Jurkat, Clone E6-1 (cell line): ENCODE results near the gene CCDC86.

Experiments
- DNase-seq: peaks from one replicate; pipeline ENCODE4 v3.0.0-alpha.2; 2011; ENCODE audit warnings: low read depth, low spot score
- H3K4me3 ChIP-seq: 2 replicates; pipeline ENCODE4 v1.5.1; 2011; ENCODE audit warnings: mild to moderate bottlenecking, low read length, control low read depth, moderate library complexity

The CCDC86 gene

DNA sequence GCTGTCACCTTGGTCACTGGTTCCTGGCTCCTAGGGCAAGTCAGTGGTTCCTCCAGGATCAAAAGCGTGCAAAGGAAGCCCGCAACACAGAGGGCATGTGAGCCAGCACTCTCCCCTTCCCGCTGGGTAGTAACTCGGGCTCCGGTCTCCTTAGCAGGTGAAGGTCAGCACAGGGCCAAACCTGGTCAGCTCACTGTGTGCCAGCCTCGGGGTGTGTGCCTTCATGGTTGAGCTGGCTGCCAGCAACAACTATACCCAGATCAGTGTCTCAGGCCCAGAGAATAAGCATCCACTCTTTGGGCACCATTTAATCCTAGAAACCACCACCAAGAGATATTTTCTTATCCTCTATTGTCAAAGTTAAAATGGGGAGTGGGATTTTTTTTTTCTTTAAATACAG lies 16.1 kb upstream of the CCDC86 start:
- DNase-seq, result no peak
- H3K4me3 ChIP-seq, result no peak overlapping the region

DNA sequence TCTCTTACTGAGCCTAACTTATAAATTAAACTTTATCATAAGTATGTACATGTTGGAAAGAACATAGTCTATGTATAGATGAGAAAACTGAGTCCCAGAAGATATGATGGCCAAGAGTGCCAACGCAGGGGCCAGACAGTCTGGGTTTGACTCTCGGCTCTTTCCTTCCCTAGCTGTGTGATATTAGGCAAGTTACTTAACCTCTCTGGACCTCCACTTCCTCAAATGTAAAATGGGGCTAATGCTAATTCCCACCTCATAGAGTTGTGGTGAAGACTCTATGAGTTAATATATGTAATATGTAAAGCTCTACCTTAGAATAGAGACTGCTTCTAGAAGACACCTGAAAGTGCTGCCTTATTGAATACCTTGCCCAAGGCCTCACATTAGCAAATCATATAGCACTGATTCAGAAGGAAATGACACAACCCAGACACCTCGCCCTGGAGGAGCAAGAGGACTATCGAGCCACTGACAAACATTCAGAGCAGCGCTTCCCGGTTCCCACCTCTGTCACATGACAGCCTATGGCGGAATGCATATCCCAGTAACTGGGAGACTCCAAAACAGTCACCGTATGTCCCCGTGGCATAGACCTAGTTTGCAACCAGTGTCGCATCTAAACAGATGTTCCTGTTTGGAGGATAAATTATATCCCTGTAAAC lies 11.3 kb upstream of the CCDC86 start:
- no peak for DNase-seq
- H3K4me3 ChIP-seq, result no peak overlapping the region

DNA sequence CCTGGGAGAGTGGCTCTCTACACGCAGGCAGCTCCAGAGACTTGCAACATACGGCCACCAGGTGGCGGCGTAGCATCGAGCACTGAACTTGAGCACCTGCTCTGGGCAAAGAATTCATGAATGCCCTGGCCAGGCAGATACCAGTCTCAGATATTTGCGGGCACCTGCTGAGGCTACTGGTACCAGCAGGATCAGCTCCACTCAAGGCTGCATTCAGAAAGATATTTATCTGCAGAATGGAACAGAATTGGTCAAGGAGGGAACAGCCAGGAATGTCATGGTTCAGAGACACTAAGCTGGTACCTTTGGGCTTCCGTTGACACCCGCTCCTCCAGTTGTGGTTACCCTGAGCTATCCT lies 10.8 kb upstream of the CCDC86 start:
- H3K4me3 ChIP-seq, result no peak overlapping the region
- peak; percentile 68 for DNase-seq

DNA sequence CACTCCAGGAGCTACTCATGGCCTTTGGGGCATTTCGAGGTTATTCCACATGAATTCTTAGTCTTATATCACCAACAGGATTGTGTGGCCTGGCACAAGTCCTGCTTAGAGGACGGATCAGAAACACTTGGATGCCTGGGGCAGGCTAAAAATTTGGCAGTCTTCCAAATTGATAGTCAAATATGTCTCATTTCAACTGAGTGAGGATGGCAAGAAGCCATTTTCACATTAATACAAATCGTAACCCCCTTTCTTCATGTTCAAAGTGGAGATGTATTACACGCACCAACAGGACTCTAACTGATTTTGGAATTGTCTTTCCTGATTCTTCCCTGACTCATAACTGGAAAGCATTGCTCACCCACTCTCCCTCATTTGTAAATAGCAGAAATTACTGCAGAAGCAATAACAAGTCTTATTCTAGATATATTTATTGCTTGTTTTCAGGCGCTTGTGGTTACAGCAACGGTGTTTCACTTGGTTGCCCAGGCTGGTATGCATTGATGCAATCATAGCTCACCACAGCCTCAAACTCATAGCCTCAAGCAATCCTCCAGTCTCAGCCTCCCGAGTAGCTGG lies 10.3 kb upstream of the CCDC86 start:
- DNase-seq, result no peak

DNA sequence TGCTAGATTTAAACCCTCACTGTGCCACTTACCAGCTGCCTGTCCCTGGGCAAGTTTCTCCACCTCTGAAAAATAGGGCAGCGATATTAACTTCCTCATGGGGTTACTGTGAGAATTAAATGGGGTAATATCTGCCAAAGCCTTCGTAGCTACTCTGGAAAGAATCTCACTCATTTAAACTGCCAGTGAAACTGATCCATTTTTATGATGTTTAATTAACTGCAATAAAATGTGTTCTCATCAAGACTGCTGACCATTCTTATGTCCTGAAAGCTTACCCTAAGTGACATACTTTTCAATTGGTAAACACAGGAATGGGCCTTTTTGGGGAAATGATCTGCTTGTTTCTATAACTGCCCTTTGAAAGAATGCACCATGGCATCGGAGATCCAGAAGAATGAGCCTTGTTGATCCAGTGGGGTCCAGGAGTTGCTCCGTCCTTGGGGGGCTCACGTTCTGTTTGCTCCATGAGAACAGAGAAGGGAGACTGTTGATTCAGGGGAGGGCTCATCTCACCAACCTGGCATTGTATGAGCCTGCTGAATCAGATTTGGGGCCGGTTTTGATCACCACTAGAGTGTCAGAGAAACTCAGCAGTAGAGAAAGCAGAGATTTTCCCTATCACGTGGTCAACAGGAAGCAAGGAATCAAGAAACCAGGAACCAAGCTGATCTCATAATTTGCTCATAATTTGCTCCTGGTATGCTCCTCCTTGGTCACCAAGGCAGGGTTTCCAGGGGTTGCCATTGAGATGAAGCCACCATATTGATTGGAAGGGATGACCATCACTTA lies 7.0 kb upstream of the CCDC86 start:
- no peak for DNase-seq
- H3K4me3 ChIP-seq, result no peak overlapping the region

More for the DNA sequence above, 10.3 kb upstream of the CCDC86 start:
- H3K4me3 ChIP-seq, result no peak overlapping the region

DNA sequence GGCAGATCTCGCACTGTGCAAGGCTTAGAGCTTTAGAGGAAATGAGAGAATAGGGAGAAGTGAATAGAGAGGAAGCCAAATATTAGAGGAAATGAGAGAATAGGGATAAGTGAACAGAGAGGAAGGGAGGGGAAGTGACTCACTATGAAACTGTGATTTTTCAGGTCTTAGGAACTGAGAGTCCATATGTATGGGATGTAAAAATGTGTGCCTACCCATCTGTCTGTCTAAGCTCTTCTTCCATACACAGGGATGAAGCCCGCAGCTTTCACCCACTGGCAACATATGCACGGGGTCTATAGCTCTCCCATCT lies 6.4 kb upstream of the CCDC86 start:
- no peak overlapping the region for H3K4me3 ChIP-seq
- no peak for DNase-seq

- no peak for DNase-seq
- no peak overlapping the region for H3K4me3 ChIP-seq
Measured at GRCh38 chr11:60836866-60837515, 4.9 kb upstream of the CCDC86 start.

DNA sequence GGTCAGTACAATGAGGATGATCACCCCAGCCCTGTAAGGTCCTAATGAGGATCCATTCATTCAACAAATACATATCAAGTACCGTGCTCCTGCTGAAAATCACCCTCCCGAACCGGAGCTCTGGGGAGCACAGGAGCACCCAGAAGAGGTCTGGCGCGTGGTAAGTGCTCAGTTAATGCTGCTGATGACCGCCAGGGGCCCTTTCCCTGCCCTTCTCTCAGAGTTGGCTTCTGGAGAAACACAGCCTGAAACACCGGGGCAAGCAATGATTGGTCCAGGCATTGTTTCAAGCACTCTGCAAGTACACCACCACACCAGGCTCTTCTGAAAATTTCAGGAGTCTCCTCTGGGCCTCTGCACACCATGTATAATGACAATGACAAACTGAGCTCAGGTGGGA lies 3.8 kb upstream of the CCDC86 start:
- H3K4me3 ChIP-seq, result no peak overlapping the region
- DNase-seq, result no peak

GRCh38 chr11:60840470-60841430 lies 1.2 kb upstream of the CCDC86 start:
- H3K4me3 ChIP-seq, result no peak overlapping the region
- no peak for DNase-seq

DNA sequence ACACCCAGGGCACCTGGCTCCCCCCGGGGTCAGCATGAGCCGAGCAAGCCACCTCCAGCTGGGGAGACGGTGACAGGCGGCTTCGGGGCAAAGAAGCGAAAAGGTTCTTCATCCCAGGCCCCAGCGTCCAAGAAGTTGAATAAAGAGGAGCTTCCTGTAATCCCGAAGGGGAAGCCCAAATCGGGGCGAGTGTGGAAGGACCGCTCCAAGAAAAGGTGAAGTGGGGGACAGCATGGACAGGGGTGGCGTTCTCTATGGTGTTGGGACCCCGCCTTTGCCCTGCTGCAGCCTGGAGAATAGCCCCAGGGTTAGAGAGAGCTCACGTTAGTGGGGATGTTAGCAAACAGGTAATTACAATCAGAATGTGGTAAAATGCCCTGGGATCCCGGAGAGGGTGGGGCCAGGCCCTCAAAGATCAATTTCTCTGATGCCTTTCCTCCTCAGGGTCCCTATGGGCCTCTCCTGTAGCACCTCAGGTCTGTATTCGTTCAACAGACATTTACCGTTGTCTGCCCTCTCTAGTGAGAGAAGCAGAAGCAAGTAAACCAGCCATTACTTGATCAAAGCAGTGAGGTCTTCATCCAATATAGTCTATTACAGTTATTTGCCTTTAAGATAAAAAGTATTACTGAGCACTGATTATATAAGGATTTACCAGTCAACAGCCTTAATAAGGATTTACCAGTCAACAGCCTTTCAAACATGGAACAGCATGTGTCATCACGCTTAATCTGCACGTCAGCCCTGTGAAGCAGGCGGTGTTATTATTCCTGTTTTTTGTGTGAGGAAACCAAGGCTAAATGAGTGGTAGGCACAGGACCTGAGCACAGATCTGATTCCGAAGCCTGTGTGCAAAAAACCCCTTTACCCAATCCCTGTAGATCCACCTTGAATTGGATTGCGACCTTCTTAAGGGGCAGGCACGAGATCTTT lies 1.0 kb downstream of the CCDC86 start:
- no peak for DNase-seq
- peak overlapping the region; percentile 94 for H3K4me3 ChIP-seq

DNA sequence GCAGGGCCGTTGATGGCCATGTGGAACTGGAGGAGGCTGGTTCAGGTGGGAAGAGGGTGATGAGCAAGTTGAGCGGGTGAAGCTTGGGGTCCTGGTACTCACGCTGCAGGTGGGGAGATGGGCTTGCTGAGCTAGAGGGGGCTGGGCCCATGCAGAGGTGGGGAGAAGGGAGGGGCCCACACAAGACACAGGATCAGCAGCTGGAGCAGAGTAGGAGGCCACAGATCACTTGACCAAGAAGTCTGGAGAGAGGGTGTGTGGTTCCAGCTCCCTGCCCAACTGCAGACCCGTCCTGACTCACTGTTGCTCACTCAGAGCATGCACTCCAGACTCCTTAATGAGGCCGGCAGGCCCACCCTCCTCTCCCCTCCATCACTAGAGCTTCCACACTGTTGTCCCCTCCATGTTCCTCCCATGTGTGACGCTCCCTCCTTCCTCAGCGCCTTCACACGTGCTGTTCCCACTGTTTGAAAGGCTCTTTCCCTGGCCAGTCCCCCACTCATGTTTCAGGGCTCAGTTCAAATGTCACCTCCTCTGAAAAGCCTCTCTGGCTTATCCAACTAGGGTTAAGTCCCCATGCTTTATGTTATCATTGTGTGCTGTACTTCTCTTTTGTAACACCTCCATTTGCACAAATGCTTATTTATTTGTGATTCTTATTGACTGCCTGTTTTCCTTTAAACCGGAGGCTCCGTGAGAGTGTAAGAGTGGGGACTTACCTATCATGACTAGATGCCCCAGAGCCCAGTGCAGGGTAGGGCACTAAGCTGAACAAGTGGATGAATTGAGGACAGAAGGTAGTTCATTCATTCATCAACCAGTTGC lies 2.3 kb downstream of the CCDC86 start:
- peak overlapping the region; percentile 94 for H3K4me3 ChIP-seq
- no peak for DNase-seq

DNA sequence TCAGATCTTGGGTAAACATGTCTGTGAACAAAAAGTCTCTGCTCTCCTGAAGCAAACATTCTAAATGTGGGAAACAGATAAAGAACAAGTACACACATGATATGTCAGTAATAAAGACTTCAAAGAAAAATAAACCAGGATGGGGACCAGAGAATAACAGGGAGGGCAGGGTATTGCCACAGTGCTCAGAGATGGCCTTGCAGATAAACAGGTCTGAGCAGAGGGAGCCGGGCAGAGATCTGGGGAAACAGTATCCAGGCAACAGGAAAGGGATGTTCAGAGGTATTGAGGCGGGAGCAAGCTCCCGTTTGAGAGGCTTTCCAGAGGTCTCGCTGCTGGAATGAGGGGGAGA lies 2.9 kb downstream of the CCDC86 start:
- no peak for DNase-seq
- no peak overlapping the region for H3K4me3 ChIP-seq

DNA sequence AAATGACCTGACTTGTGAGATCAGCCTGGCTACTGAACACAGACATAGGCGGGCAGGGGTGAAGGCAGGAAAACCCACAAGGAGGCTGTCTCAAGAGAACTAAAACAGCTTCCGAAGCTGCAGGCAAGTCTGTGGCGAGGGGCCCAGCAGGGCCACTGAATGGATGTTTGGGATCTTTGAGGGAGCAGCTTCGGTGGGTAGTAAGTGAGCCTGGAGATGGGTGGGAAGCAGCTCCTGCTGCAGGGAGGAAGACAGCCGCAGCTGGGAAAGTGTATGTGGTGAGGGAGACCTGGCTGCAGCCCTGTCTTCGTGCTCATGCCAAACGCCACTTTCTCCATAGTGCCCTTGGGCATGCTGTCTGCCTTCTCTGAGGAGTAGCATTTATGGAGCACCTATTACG lies 3.4 kb downstream of the CCDC86 start:
- H3K4me3 ChIP-seq, result no peak overlapping the region
- no peak for DNase-seq

- DNase-seq, result no peak
- H3K4me3 ChIP-seq, result no peak overlapping the region
Measured at GRCh38 chr11:60847281-60847680, 5.4 kb downstream of the CCDC86 start.

- DNase-seq, result no peak
- no peak overlapping the region for H3K4me3 ChIP-seq
Measured at GRCh38 chr11:60847896-60848295, 6.0 kb downstream of the CCDC86 start.

DNA sequence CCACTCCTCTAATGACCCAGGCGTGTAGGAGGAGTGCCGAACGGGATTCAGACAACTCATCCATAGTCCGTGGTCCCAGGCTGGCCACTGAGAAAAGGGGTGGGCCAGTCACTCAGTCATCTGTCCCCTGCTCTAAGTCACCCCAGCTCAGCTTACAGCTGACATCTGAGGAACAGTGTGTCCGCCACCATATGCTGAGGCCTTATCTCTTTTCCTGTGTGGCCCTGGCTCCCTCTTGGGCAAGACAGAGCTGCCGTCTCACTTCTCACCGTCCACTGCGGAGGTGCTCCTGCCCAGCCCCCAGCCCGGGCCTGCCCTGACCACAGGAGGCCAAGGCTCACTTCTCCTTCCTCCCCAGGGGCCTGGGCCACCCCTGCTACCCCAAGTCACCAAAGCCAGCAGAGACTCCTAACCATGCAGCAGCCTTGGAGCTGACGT lies 6.8 kb downstream of the CCDC86 start:
- no peak for DNase-seq
- H3K4me3 ChIP-seq, result no peak overlapping the region
